Left ventricle myocardium superior (tissue), 1 donor: ENCODE results near the gene PSMC1. TPM values are rescaled to one million over a fixed set of nuclear protein-coding genes. Genes with fewer than 3 reads are reported as not detected.
A peak's percentile ranks its signal among the peaks of the same experiment; 100 is the strongest.
"Not testable (repeated sequence)": the region's sequence is repeated elsewhere in the genome, so short reads cannot be mapped to it uniquely, and the experiment has no call there.

Source experiments
- ATAC-seq: fragments of 200-7000 bp; cut with Tn5 transposase; one replicate; pipeline ENCODE4 v1.9.1; 2020; ENCODE audit warnings: mild to moderate bottlenecking, moderate library complexity
- DNase-seq: peaks from one replicate; pipeline ENCODE4 v3.0.0-alpha.2; 2020
- intact Hi-C: fragments of 100-400 bp; cut with micrococcal nuclease; formaldehyde crosslinking; loops from one replicate; pipeline ENCODE4 v1.11.0; 2022
- long read RNA-seq: library from polyadenylated mRNA; unstranded; transcript quantifications from one replicate; pipeline ENCODE4 v2.0.0, GENCODE V29; 2021
- total RNA-seq: library from RNA; stranded (reverse); fragmentation: NEBNext Ultra II Directional; extraction: Animal tissue kit (Norgen Biotek cat#: 25700); gene quantifications from one replicate; pipeline ENCODE4 v1.2.1, GENCODE V29; 2021
- donor health status: DM: no; HTN: yes; CAD: no; lungs with severe emphysema.

Gene PSMC1
- total RNA-seq, result 122 TPM
- long read RNA-seq, full-length matches to known transcripts, result 219 of 245 reads
- long read RNA-seq, partial matches to known transcripts, result 16 of 245 reads
- long read RNA-seq, other reads (novel, unspliced or antisense), result 10 of 245 reads

DNA sequence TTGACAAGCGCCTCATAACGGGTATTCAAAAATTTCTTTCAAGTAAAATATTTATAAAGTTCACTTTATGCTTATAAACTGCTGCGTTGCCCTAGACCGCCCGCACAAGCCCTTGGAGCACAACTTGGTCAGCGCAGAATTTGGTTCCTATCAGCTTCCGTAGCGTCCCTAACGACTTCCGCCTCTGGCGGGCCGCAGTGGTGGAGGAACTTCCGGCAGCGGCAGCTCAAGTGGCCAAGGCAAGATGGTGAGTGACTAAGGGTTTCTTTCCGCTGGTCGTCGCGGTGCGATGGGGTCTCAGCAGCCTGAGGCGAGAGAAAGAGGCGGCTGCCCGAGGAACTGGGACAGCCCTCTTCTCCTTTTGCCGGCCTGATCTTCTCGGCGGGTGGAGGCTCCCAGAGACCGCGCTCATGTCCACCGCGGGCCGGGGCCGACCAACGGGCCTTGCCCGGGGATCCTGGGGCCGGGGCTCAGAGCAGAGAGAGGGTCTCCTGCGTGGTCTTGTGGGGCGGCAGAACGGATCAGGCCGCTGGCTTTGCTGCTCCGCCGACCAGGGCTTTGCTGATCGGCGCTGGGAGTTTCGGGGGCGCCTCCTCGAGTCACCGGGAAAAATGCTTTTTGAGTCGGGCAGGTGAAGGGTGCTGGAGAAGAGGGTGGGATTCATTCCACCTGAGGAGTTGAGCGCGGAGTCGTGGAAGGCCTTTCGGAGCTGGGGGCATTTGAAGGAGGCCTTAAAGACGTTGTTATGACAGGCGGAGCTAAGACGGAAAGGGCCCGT is at the start of gene PSMC1:
TSS of gene PSMC1 (plus strand) at position 200 of the 778 bp plus-strand sequence. CDS start at position 245, 45 bp downstream.
- peak; percentile 99 for ATAC-seq
- intact Hi-C loops, result no loop called here

DNA sequence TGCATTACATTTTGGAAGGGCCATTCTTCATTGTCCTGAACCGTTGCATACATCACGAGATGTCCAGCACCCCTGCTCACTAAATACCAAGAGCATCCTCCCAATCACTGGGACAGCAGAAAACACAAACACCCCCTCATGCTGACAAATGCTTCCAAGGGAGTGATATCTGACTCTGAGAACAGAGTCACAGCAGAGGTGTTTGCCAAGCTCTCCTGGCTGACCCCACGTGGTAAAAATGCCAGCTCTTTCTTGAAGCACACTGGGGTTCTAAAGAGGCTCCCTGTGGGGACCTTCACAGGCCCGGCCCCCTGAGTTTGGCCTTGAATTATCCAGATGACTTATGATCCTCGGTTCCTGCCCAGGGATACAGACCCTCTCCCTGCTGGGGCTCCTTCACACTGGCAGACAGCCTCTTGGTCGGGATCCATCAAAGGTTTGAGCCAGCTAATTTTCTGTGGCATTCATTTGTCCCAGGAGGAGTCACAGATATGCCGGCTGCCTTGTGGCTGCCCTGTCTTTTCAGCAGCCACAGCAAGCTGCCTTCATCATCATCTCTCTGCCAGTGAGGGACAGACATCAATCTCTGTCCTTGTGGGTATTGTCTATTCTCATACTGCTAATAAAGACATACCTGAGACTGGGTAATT is 43.1 kb upstream of the PSMC1 start:
- ATAC-seq (peak; percentile 90), DNase-seq (peak; percentile 29)
- intact Hi-C loops, result no loop called here

More for the DNA sequence above, at the start of gene PSMC1:
- peak; percentile 91 for DNase-seq

DNA sequence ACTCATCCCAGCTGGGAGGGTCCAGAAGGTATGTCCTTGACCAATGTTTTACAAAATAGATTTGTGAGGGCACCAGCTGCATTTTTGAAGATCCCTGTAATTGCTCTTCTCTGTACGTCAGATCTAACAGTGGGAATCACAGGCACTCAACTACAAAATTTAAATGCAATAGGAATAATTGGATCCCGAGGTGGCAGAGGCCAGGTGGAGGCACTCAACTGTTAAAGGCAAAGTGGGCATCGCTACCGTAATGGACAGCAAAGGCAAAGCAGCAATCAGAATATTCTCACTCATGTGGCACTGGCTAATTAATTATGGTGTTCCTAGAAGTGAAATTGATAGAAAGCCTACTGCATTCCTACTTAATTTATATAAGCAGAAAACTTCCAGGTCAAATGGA is 27.9 kb upstream of the PSMC1 start:
- intact Hi-C loops, result no loop called here

GRCh38 chr14:90229942-90230341 is 26.4 kb upstream of the PSMC1 start:
- intact Hi-C loops, ATAC-seq: not testable (repeated sequence)

More for the DNA sequence above, 27.9 kb upstream of the PSMC1 start:
- ATAC-seq (no peak), DNase-seq (no peak)

DNA sequence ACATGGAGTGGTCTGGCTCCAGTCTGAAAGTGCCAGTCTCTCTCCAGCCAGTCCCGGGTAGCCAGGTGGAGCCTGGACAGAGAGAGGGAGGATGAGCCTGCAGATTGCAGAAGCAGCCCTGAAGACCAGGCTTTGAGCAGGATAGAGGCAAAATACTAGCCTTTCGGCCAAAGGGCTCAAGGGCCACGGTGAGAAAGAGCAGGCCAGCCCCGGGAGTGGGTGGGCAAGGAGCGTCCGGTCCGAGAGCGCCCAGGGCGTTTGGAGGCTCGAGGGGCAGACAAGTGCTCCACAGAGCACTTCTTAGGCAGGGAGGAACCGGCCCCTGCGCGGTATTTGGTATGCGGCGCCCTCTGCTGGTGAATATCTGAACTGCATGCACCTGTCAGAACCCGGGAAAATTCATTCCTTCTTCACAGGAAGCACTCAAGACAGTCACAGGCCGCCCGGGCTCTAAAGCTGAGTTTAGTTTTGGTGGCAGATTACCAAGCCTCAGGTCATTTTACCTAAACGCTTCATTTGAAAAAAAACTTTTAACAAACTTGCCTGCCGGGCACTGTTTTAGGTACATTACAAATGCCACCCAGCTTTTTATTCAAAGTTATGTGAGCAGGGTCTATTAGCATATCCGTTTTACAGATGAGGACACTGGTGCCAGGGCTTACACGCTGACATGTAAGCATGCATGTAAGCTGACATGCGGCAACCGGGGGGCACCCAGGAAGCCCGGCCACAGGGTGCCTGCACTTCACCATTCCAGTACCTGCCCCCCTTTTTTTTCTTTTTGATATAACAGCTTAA is 21.0 kb upstream of the PSMC1 start:
- peak; percentile 83 for ATAC-seq
- peak; percentile 71 for DNase-seq
- intact Hi-C loops, result loop anchor here (5.0 kb wide), 1 partner anchor 263 kb away; no protein-coding TSS in a partner anchor

More at GRCh38 chr14:90229942-90230341, 26.4 kb upstream of the PSMC1 start:
- not testable (repeated sequence) for DNase-seq

- DNase-seq, result no peak
- intact Hi-C loops, result loop anchor here (5.0 kb wide), 1 partner anchor 267 kb away; no protein-coding TSS in a partner anchor
Measured at GRCh38 chr14:90239139-90239538, 17.2 kb upstream of the PSMC1 start.

DNA sequence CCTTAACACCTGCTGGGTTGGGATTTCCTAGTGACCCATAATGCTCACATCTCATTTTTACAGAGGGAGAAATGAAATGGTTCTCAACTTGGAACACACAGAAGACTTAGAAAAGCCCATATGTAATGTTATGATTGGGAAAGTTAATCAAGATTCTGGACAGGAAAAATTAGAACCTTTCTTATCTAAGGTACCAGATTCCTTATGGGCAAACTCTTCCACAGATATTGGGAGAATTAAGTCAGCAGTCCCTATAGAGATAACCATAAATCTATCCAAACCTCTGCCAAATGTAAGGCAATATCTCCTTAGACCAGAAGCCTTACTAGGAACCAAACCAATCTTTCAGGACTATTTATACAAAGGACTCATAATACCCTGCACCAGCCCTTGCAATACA is 13.9 kb upstream of the PSMC1 start:
- intact Hi-C loops, result no loop called here
- no peak for ATAC-seq

More at GRCh38 chr14:90239139-90239538, 17.2 kb upstream of the PSMC1 start:
- no peak for ATAC-seq

GRCh38 chr14:90246936-90247335 is 9.4 kb upstream of the PSMC1 start:
- ATAC-seq (no peak), DNase-seq (no peak)
- intact Hi-C loops, result no loop called here

More for the DNA sequence above, 13.9 kb upstream of the PSMC1 start:
- no peak for DNase-seq

GRCh38 chr14:90247441-90247840 is 8.9 kb upstream of the PSMC1 start:
- ATAC-seq, DNase-seq, intact Hi-C loops: not testable (repeated sequence)

DNA sequence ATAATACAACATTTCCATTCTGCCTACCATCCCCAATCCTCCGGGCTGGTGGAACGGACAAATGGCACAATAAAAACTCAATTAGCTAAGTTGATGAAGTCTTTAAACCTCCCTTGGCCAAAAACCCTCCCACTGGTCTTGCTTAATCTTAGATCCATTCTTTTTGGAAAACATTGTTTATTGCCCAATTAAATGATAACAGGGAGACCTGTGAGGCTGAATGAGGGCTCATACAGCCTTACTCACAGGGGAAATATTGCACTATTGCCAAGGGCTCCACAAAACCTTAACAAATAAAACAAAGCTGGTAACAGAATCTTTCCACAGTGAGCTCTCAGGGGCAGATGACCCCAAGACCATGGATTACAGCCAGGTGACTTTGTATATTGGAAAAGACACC is 7.8 kb upstream of the PSMC1 start:
- no peak for ATAC-seq
- intact Hi-C loops, result no loop called here
- no peak for DNase-seq

DNA sequence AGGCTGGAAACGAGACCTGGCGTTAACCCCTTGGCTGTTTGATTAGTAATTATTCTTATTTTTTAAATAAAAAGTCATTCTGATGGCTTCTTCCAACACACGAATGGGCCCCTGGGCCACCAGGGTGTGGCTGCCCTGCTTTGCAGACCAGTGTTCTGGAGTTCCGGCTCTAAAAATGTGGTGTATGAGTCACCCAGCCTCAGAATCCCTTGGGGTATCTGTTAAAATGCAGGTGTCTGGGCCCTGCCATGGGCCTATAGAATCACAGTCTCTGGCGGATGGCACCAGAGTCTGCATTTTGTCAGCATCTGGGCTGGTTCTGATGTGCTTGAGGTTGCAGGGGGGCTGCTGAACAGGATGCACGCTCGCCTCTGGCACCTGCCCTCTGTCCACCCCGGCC is 2.5 kb upstream of the PSMC1 start:
- DNase-seq, result no peak
- intact Hi-C loops, result no loop called here
- ATAC-seq, result no peak

GRCh38 chr14:90255871-90256270 is 482 bp upstream of the PSMC1 start:
- intact Hi-C loops, result no loop called here
- DNase-seq (no peak), ATAC-seq (no peak)

DNA sequence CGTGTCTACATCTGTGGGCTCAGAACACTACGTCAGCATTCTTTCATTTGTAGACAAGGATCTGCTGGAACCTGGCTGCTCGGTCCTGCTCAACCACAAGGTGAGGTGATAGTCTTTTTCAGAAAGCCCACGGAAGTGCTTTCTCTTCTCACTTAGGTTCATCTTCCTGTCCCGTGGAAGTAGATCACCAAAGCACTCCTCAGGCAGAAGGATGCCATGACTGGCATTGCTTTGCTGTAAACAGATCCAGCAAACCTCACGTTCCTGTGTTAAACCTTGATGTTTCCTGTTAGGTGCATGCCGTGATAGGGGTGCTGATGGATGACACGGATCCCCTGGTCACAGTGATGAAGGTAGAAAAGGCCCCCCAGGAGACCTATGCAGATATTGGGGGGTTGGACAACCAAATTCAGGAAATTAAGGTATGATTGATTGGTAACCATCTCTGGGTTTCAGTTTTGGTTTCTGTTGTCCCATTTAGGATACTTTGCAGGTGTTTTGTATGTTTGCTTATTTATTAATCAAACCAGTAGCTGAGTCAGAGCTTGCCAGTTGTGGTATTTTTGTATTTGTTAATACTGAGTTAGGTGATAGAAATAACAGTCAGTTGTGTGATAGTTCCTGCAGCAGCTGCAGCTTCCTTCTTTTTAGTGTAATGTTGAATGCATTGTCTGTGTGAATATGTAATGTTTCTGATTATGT is 7.5 kb downstream of the PSMC1 start:
- ATAC-seq (no peak), DNase-seq (no peak)
- intact Hi-C loops, result no loop called here

DNA sequence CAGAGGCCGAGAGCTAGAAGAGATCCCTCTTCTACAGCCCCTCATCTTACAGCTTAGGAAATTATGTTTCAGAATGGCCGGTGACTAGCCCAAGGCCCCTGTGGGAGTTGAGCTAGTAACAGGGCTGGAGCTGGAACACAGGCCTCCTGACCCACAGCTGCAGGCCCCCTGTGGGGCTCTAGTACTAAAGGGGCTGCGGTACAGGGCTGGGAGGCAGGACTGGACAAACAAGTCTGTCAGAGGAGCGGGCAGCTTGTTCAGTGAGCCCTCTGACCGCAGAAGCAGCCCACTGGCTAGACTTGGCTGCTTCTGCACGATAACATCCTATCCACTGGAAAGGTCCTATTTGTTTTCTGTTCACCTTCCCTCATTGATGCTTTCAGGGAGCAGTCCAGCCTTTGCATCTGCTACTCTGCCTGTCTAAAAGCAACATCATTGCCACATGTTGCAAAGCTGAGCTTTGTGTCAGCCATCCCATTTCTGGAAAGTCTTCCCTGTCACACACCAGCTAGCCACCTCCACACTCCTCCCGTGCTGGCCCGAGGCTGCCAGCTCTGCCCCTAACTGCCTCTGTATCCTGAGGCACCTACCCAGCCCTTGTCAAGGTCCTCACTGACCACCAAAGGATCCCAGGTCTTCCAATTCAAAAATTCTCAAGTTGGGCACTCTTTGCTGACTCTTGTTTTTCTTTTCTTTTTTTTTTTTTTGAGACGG is 10.2 kb downstream of the PSMC1 start:
- intact Hi-C loops, result no loop called here
- DNase-seq (no peak), ATAC-seq (no peak)

- intact Hi-C loops, result no loop called here
- no peak for DNase-seq
- no peak for ATAC-seq
Measured at GRCh38 chr14:90268420-90268819, 12.1 kb downstream of the PSMC1 start.

DNA sequence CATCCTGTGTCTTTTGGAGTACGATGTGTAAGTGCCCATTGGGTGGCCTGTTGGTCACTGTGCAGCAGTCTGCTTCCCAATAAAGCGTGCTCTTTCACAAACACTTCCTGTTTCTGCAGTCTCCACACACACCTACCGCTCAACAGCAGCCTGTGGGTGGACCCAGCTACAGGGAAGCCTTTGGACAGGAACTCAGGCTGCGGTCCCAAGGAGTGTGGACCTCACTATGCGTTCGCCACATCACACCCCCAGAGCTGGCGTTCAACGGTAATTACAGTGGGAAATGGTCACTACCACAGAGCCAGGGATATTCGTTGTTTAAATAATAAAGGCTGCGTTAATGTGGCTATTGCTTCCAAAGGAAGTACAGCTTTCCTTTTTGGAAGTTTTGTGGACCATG is 16.2 kb downstream of the PSMC1 start:
- peak; percentile 24 for ATAC-seq
- DNase-seq, result no peak
- intact Hi-C loops, result no loop called here

DNA sequence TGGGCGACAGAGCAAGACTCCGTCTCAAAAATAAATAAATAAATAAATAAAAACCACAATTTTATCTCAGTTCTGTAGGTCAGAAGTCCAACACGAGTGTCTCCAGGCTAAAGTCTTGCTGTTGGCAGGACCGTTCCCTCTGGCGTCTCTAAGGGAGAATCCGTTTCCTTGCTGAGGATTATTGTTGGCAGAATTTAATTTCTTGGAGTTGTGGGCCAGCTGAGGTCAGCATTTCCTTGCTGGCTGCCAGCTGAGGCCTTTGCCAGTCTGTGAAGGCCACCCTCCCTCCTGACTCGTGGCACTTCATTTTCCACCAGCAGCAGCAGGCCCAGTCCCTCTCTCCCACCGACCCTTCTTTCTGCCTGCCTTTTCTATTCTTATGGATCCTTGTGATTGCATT is 17.2 kb downstream of the PSMC1 start:
- peak; percentile 21 for ATAC-seq
- intact Hi-C loops, result no loop called here
- DNase-seq, result no peak

GRCh38 chr14:90274019-90274418 is 17.7 kb downstream of the PSMC1 start:
- DNase-seq (no peak), ATAC-seq (peak; percentile 8)
- intact Hi-C loops, result no loop called here
